HepG2 (cell line): ENCODE data around the gene PCAT7. TPM values are rescaled to one million over a fixed set of nuclear protein-coding genes. Genes with fewer than 3 reads are reported as not detected.
"Not testable (repeated sequence)": the region's sequence is repeated elsewhere in the genome, so short reads cannot be mapped to it uniquely, and the experiment has no call there.

Experiments used
- ATAC-seq: fragments of 200-7000 bp; cut with Tn5 transposase; 3 replicates; pipeline ENCODE4 v1.9.1; 2020; ENCODE audit warnings: mild to moderate bottlenecking, moderate library complexity
- BruUV-seq: library from RNA; stranded (reverse); fragments of 400-500 nt; replicated peaks from 2 replicates; lab custom pipeline; 2021; lab: Mats Ljungman, UMichigan
- CTCF ChIA-PET: fragments of 300-600 bp; formaldehyde crosslinking; extraction: SDS; loops from one replicate; lab custom pipeline; 2021; ENCODE audit warnings: low total read pairs, inconsistent platforms, low intra/inter-chr PET ratio; lab: Yijun Ruan, JAX
- POLR2A ChIA-PET: fragments of 350-600 bp; sonication (Branson Sonifier 250); formaldehyde crosslinking; loops from one replicate; lab custom pipeline; 2020; ENCODE audit warnings: antibody characterized with exemption, inconsistent platforms; lab: Yijun Ruan, JAX
- DNase-seq: peaks from one replicate; pipeline ENCODE4 v3.0.0-alpha.2; 2015; ENCODE audit warnings: low spot score
- FAIRE-seq: peaks from 3 replicates; lab custom pipeline; 2011; peaks lifted over from hg19 to GRCh38; lab: Jason Lieb, UNC
- H2AFZ ChIP-seq: one replicate; pipeline ENCODE4 v1.6.1; 2011; ENCODE audit warnings: low read length, inconsistent platforms
- H3K27ac ChIP-seq: fragments of 300-600 bp; 3 replicates; pipeline ENCODE4 v1.8.0; 2011; ENCODE audit warnings: mixed run types, mild to moderate bottlenecking, mixed read lengths, low read length, inconsistent platforms; ENCODE audit not compliant: insufficient read depth; ENCODE audit errors: extremely low read length
- H3K27me3 ChIP-seq, 2 experiments: fragments of 200-600 bp in 1 of 2; 2 replicates in 1 of 2; 3 replicates in 1 of 2; pipeline versions ENCODE4 v1.6.0 to v1.8.0; 2011; ENCODE audit warnings: low read length in 2 of 2, mild to moderate bottlenecking in 2 of 2, moderate library complexity in 2 of 2, inconsistent platforms in 1 of 2; ENCODE audit not compliant: insufficient read depth in 2 of 2, control insufficient read depth in 1 of 2
- H3K36me3 ChIP-seq, 2 experiments: fragments of 200-600 bp in 1 of 2; replicated peaks in 1 of 2; 2 replicates in 1 of 2; 3 replicates in 1 of 2; pipeline versions ENCODE4 v1.5.1 to v1.8.0; 2011; ENCODE audit warnings: low read length in 2 of 2, inconsistent platforms in 1 of 2; ENCODE audit not compliant: insufficient read depth in 2 of 2, control insufficient read depth in 1 of 2
- H3K4me1 ChIP-seq: 2 replicates; pipeline ENCODE4 v1.5.1; 2012; ENCODE audit warnings: low read length, inconsistent platforms; ENCODE audit not compliant: insufficient read depth
- H3K4me2 ChIP-seq: 2 replicates; pipeline ENCODE4 v1.6.0; 2011; ENCODE audit warnings: low read depth, low read length, inconsistent platforms
- H3K4me3 ChIP-seq, 3 experiments: fragments of 200-600 bp in 1 of 3; sonication (generic), shearing (Covaris generic) in 1 of 3; replicated peaks in 1 of 3; 2 replicates each; pipeline ENCODE4 v1.5.1; 2011 to 2016; ENCODE audit warnings: low read length in 3 of 3, inconsistent platforms in 2 of 3, low read depth in 2 of 3, mild to moderate bottlenecking in 2 of 3, control low read depth in 1 of 3, mixed read lengths in 1 of 3; ENCODE audit not compliant: insufficient read depth in 1 of 3
- H3K79me2 ChIP-seq: one replicate; pipeline ENCODE4 v1.6.1; 2011; ENCODE audit warnings: low read length, inconsistent platforms; ENCODE audit not compliant: insufficient read depth
- H3K9ac ChIP-seq: 2 replicates; pipeline ENCODE4 v1.6.0; 2011; ENCODE audit warnings: mild to moderate bottlenecking, low read depth, low read length, inconsistent platforms; ENCODE audit not compliant: insufficient read depth
- H3K9me3 ChIP-seq: 2 replicates; pipeline ENCODE4 v1.5.1; 2012; ENCODE audit warnings: mild to moderate bottlenecking, low read length
- H4K20me1 ChIP-seq: 2 replicates; pipeline ENCODE4 v1.6.0; 2011; ENCODE audit warnings: inconsistent platforms, mild to moderate bottlenecking, low read length, moderate library complexity; ENCODE audit not compliant: insufficient read depth
- HOXA7 ChIP-seq: sonication (generic); formaldehyde crosslinking; IDR thresholded peaks from 2 replicates; pipeline ENCODE4 v1.8.1; 2022; ENCODE audit warnings: mild to moderate bottlenecking, missing genetic modification reagents, moderate library complexity
- ZEB1 ChIP-seq: IDR thresholded peaks from 2 replicates; pipeline ENCODE4 v1.6.1; 2012; ENCODE audit warnings: mild to moderate bottlenecking, low read depth, inconsistent platforms; ENCODE audit not compliant: insufficient replicate concordance
- ZNF317 ChIP-seq: sonication (generic); formaldehyde crosslinking; IDR thresholded peaks from 2 replicates; pipeline ENCODE4 v1.5.0; 2020; ENCODE audit warnings: mild to moderate bottlenecking, missing genetic modification reagents
- WGBS: methylation state at CpG from one replicate; pipeline ENCODE4 v1.1.6; 2017; ENCODE audit warnings: low lambda C conversion rate; 5-methylcytosine and 5-hydroxymethylcytosine counted together
- in situ Hi-C: cut with HindIII; loops from 2 replicates; pipeline ENCODE4 v1.10.0; 2017; ENCODE audit warnings: low pct_unique_long_range_greater_than_20kb; ENCODE audit not compliant: extremely low pct_ligation_motif_present
- intact Hi-C: fragments of 100-400 bp; cut with micrococcal nuclease; formaldehyde crosslinking; loops from one replicate; pipeline ENCODE4 v1.10.0; 2022; ENCODE audit not compliant: unreplicated experiment
- polyA plus RNA-seq, 8 experiments: library from polyadenylated mRNA; depleted of rRNA in 3 of 8; stranded (reverse) in 7 of 8; unstranded in 1 of 8; fragments of >200 nt; fragmentation: Illumina TruSeq in 4 of 8; extraction: Trizol in 4 of 8; gene quantifications; 2 replicates each; pipeline versions ENCODE4 v1.2.1 to v1.2.3, GENCODE V29; 2011 to 2016; ENCODE audit warnings: low read depth in 4 of 8, missing spikeins in 1 of 8, mixed read lengths in 1 of 8; ENCODE audit not compliant: insufficient read depth in 1 of 8
- total RNA-seq, 5 experiments: library from RNA; depleted of rRNA; stranded (reverse); fragments of >200 nt; fragmentation: Illumina TruSeq; extraction: Trizol; gene quantifications; 2 replicates each; pipeline ENCODE4 v1.2.3, GENCODE V29; 2016; ENCODE audit warnings: low read depth in 1 of 5
- TF ChIP-seq, protein P1 (sequence below): sonication (generic); formaldehyde crosslinking; IDR thresholded peaks from 2 replicates; pipeline ENCODE4 v1.4.0; 2020; ENCODE audit warnings: mild to moderate bottlenecking, missing genetic modification reagents
- TF ChIP-seq, protein P2 (sequence below): sonication (generic); formaldehyde crosslinking; IDR thresholded peaks from 2 replicates; pipeline ENCODE4 v1.5.0; 2020; ENCODE audit warnings: mild to moderate bottlenecking, missing genetic modification reagents
- TF ChIP-seq, protein P3 (sequence below): sonication (generic); formaldehyde crosslinking; IDR thresholded peaks from 2 replicates; pipeline ENCODE4 v1.4.0; 2020; ENCODE audit warnings: mild to moderate bottlenecking, missing genetic modification reagents, borderline replicate concordance
- TF ChIP-seq, protein P4 (sequence below): sonication (generic); formaldehyde crosslinking; IDR thresholded peaks from 2 replicates; pipeline ENCODE4 v1.8.0; 2022; ENCODE audit warnings: mild to moderate bottlenecking, missing genetic modification reagents, borderline replicate concordance
- TF ChIP-seq, protein P5 (sequence below): IDR thresholded peaks from 2 replicates; pipeline ENCODE4 v1.6.1; 2016; ENCODE audit warnings: missing genetic modification reagents, missing compliant biosample characterization

Gene PCAT7
- total and polyA plus RNA-seq, 2 of the 13 experiments (the other 11 are each of a cell fraction or from before 2014, with no cell fraction given) = 2.3 to 3.9 TPM

DNA sequence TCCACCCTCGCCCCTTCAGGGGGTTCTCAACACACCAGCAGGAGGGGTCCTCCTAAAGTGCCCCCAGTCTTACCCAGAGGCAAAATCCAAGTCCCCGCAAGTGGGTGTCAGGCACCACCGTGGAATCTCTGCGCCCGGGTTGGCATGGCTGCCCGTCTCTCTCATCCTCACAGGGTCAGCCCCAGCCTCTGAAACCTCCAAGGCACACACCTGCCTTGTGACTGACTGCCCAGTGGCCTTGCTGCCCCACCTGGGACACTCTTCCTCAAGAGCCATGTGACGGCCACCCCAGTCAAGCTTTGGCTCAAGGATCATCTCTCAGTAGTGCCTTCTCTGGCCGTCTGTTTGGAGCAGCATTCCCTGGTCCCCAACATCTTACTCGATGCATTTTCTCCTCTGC lies 33.8 kb downstream of the PCAT7 start (continued):
- TF ChIP-seq ZEB1 (no peak), ZNF317 (no peak), HOXA7 (CRISPR knock-in tag) (no peak)
- TF ChIP-seq, protein P1, sequence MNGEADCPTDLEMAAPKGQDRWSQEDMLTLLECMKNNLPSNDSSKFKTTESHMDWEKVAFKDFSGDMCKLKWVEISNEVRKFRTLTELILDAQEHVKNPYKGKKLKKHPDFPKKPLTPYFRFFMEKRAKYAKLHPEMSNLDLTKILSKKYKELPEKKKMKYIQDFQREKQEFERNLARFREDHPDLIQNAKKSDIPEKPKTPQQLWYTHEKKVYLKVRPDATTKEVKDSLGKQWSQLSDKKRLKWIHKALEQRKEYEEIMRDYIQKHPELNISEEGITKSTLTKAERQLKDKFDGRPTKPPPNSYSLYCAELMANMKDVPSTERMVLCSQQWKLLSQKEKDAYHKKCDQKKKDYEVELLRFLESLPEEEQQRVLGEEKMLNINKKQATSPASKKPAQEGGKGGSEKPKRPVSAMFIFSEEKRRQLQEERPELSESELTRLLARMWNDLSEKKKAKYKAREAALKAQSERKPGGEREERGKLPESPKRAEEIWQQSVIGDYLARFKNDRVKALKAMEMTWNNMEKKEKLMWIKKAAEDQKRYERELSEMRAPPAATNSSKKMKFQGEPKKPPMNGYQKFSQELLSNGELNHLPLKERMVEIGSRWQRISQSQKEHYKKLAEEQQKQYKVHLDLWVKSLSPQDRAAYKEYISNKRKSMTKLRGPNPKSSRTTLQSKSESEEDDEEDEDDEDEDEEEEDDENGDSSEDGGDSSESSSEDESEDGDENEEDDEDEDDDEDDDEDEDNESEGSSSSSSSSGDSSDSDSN (CRISPR knock-in tag) = no peak
- TF ChIP-seq, protein P2, sequence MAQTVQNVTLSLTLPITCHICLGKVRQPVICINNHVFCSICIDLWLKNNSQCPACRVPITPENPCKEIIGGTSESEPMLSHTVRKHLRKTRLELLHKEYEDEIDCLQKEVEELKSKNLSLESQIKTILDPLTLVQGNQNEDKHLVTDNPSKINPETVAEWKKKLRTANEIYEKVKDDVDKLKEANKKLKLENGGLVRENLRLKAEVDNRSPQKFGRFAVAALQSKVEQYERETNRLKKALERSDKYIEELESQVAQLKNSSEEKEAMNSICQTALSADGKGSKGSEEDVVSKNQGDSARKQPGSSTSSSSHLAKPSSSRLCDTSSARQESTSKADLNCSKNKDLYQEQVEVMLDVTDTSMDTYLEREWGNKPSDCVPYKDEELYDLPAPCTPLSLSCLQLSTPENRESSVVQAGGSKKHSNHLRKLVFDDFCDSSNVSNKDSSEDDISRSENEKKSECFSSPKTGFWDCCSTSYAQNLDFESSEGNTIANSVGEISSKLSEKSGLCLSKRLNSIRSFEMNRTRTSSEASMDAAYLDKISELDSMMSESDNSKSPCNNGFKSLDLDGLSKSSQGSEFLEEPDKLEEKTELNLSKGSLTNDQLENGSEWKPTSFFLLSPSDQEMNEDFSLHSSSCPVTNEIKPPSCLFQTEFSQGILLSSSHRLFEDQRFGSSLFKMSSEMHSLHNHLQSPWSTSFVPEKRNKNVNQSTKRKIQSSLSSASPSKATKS (CRISPR knock-in tag) = no peak
- TF ChIP-seq, protein P3, sequence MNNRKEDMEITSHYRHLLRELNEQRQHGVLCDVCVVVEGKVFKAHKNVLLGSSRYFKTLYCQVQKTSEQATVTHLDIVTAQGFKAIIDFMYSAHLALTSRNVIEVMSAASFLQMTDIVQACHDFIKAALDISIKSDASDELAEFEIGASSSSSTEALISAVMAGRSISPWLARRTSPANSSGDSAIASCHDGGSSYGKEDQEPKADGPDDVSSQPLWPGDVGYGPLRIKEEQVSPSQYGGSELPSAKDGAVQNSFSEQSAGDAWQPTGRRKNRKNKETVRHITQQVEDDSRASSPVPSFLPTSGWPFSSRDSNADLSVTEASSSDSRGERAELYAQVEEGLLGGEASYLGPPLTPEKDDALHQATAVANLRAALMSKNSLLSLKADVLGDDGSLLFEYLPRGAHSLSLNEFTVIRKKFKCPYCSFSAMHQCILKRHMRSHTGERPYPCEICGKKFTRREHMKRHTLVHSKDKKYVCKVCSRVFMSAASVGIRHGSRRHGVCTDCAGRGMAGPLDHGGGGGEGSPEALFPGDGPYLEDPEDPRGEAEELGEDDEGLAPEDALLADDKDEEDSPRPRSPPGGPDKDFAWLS (CRISPR knock-in tag) = no peak
- TF ChIP-seq, protein P4, sequence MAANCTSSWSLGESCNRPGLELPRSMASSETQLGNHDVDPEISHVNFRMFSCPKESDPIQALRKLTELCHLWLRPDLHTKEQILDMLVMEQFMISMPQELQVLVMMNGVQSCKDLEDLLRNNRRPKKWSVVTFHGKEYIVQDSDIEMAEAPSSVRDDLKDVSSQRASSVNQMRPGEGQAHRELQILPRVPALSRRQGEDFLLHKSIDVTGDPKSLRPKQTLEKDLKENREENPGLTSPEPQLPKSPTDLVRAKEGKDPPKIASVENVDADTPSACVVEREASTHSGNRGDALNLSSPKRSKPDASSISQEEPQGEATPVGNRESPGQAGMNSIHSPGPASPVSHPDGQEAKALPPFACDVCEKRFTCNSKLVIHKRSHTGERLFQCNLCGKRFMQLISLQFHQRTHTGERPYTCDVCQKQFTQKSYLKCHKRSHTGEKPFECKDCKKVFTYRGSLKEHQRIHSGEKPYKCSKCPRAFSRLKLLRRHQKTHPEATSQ (CRISPR knock-in tag) = no peak
- TF ChIP-seq, protein P5, sequence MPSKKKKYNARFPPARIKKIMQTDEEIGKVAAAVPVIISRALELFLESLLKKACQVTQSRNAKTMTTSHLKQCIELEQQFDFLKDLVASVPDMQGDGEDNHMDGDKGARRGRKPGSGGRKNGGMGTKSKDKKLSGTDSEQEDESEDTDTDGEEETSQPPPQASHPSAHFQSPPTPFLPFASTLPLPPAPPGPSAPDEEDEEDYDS (CRISPR knock-in tag) = no peak

DNA sequence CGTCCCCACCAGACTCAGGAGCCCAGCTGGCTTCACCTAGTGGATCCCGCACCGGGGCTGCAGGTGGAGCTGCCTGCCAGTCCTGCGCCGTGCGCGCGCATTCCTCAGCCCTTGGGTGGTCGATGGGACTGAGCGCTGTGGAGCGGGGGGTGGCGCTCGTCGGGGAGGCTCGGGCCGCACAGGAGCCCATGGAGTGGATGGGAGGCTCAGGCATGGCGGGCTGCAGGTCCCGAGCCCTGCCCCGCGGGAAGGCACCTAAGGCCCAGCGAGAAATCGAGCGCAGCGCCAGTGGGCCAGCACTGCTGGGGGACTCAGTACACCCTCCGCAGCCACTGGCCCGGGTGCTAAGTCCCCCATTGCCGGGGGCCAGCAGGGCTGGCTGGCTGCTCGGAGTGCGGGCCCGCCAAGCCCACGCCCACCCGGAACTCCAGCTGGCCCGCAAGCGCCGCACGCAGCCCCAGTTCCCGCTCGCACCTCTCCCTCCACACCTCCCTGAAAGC lies 36.2 kb downstream of the PCAT7 start:
- CTCF ChIA-PET, BruUV-seq, H3K4me2 ChIP-seq, FAIRE-seq, DNase-seq, H3K4me3 ChIP-seq, H2AFZ ChIP-seq, intact Hi-C loops, POLR2A ChIA-PET, H4K20me1 ChIP-seq, H3K9me3 ChIP-seq, ATAC-seq, in situ Hi-C loops, H3K79me2 ChIP-seq, H3K27ac ChIP-seq, H3K9ac ChIP-seq, H3K36me3 ChIP-seq: not testable (repeated sequence)
- 97% methylated on average over 6 of the region's 38 CpGs for WGBS
- Histone ChIP-seq H3K4me1 (peaks cover 24% of the 10 kb centered on the region), H3K27me3 (peaks cover 3 to 14% of the 10 kb centered on the region in 2 experiments; a peak in 3 of 5 replicates)
